Naive thymus-derived CD4-positive, alpha-beta T cell (primary cell): ENCODE data around the gene NELFE. TPM values are rescaled to one million over a fixed set of nuclear protein-coding genes. Genes with fewer than 3 reads are reported as not detected.
"Not testable (repeated sequence)": the region's sequence is repeated elsewhere in the genome, so short reads cannot be mapped to it uniquely, and the experiment has no call there.

Experiments used
- ATAC-seq: fragments of 150-1000 bp; cut with Tn5 transposase; 2 replicates; pipeline ENCODE4 v1.10.0; 2021; ENCODE audit warnings: mild to moderate bottlenecking, moderate library complexity
- CTCF ChIA-PET: fragments of 350-600 bp; sonication (Branson Sonifier 250); formaldehyde crosslinking; loops from one replicate; lab custom pipeline; 2021; ENCODE audit warnings: antibody characterized with exemption; lab: Charles Lee
- POLR2A ChIA-PET: fragments of 350-600 bp; sonication (Branson Sonifier 250); formaldehyde crosslinking; loops from one replicate; lab custom pipeline; 2021; ENCODE audit warnings: antibody characterized with exemption, inconsistent platforms; lab: Charles Lee
- DNase-seq, 9 donors: peaks; one replicate each; pipeline versions ENCODE4 v3.0.0 to v3.0.0-alpha.2; 2020 to 2022; ENCODE audit warnings: mixed read lengths in 1 of 9
- H3K27ac ChIP-seq: one replicate; pipeline ENCODE4 v1.7.0; 2013; ENCODE audit warnings: mild to moderate bottlenecking, low read depth, low read length, moderate library complexity
- H3K27me3 ChIP-seq, 2 donors: one replicate each; pipeline ENCODE4 v1.7.0; 2013; ENCODE audit warnings: low read length in 2 of 2, mild to moderate bottlenecking in 2 of 2, moderate library complexity in 2 of 2; ENCODE audit not compliant: control insufficient read depth in 2 of 2, insufficient read depth in 2 of 2
- H3K36me3 ChIP-seq, 3 experiments: 1 replicate in 2 of 3; 2 replicates in 1 of 3; pipeline ENCODE4 v1.7.0; 2013; ENCODE audit warnings: low read length in 3 of 3, mild to moderate bottlenecking in 3 of 3, moderate library complexity in 1 of 3; ENCODE audit not compliant: insufficient read depth in 3 of 3, control insufficient read depth in 2 of 3
- H3K4me1 ChIP-seq, 2 donors: one replicate each; pipeline ENCODE4 v1.7.0; 2013; ENCODE audit warnings: low read length in 2 of 2, mild to moderate bottlenecking in 2 of 2, moderate library complexity in 1 of 2; ENCODE audit not compliant: control insufficient read depth in 2 of 2, insufficient read depth in 2 of 2
- H3K4me3 ChIP-seq: 2 replicates; pipeline ENCODE4 v1.7.0; 2013; ENCODE audit warnings: mild to moderate bottlenecking, low read length
- H3K9me3 ChIP-seq, 3 experiments: 1 replicate in 2 of 3; 2 replicates in 1 of 3; pipeline ENCODE4 v1.7.0; 2013; ENCODE audit warnings: low read length in 3 of 3; ENCODE audit not compliant: control insufficient read depth in 2 of 3
- H3K27ac Mint-ChIP-seq, 9 donors: one replicate each; pipeline ENCODE4 v1.8.0; 2020 to 2022; ENCODE audit warnings: mixed read lengths in 9 of 9, mild to moderate bottlenecking in 8 of 9, moderate library complexity in 5 of 9, inconsistent platforms in 2 of 9
- H3K27me3 Mint-ChIP-seq, 5 donors: one replicate each; pipeline ENCODE4 v1.8.0; 2021 to 2022; ENCODE audit warnings: mixed read lengths in 5 of 5, mild to moderate bottlenecking in 1 of 5
- H3K36me3 Mint-ChIP-seq, 5 donors: one replicate each; pipeline ENCODE4 v1.8.0; 2020 to 2022; ENCODE audit warnings: mixed read lengths in 5 of 5, mild to moderate bottlenecking in 3 of 5, inconsistent platforms in 1 of 5
- H3K4me1 Mint-ChIP-seq, 7 donors: one replicate each; pipeline ENCODE4 v1.8.0; 2020 to 2022; ENCODE audit warnings: mixed read lengths in 7 of 7, mild to moderate bottlenecking in 3 of 7, inconsistent platforms in 1 of 7
- H3K4me3 Mint-ChIP-seq, 10 donors: one replicate each; pipeline ENCODE4 v1.8.0; 2020 to 2022; ENCODE audit warnings: mild to moderate bottlenecking in 10 of 10, mixed read lengths in 10 of 10, moderate library complexity in 6 of 10, inconsistent platforms in 2 of 10
- H3K9me3 Mint-ChIP-seq, 11 donors: one replicate each; pipeline ENCODE4 v1.8.0; 2020 to 2022; ENCODE audit warnings: mixed read lengths in 11 of 11, mild to moderate bottlenecking in 4 of 11, inconsistent platforms in 1 of 11, moderate library complexity in 1 of 11
- intact Hi-C, 2 donors: fragments of 100-400 bp; cut with micrococcal nuclease; formaldehyde crosslinking; loops; one replicate each; pipeline ENCODE4 v1.15.1; 2023
- polyA plus RNA-seq, 2 donors: library from polyadenylated mRNA; unstranded; fragments of 300-500 nt; fragmentation: Illumina TruSeq; gene quantifications; one replicate each; pipeline ENCODE4 v1.2.3, GENCODE V29; 2021
- total RNA-seq, 6 experiments: library from RNA in 5 of 6; stranded (reverse) in 5 of 6; gene quantifications; 1 replicate in 5 of 6; 2 replicates in 1 of 6; pipeline ENCODE4 v1.2.3 and lab custom pipeline; 2021 to 2026

The NELFE gene
- total and polyA plus RNA-seq, 7 experiments from 2014 or later = 47.5 to 76.6 (median 59.1) TPM

DNA sequence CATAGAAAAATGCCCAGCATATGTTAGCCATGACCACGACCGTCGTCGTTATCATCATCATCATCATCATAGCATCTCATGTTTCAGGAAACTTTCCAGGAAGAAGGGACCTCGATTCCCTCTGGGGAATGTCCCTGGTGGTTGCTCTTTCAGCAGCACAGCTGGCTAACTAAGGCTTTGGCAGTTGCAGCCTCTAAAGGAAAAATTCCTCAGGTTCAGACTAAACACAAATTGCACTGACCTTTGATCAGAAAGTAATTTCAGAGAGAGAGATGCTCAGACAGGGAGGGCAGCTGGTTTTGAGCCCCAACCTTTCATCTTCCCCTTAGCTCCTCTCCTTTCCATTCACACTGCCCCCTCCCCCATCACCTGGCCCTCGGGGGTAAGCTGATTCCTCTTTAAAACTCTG is 18.5 kb downstream of the NELFE start:
- H3K27ac Mint-ChIP-seq = no peak overlapping the region
- H3K36me3 Mint-ChIP-seq = no peaks in the 10 kb centered on the region
- ATAC-seq (no peak), DNase-seq (no peak)
- Histone ChIP-seq H3K9me3 (no peaks in the 10 kb centered on the region), H3K27me3 (no peaks in the 10 kb centered on the region), H3K4me3 (no peak overlapping the region), H3K27ac (no peak overlapping the region), H3K4me1 (no peaks in the 10 kb centered on the region), H3K36me3 (no peaks in the 10 kb centered on the region)
- H3K4me3 Mint-ChIP-seq = no peak overlapping the region
- no peaks in the 10 kb centered on the region for H3K9me3 Mint-ChIP-seq
- peaks cover 0 to 11% (median 7%) of the 10 kb centered on the region in 5 donors for H3K27me3 Mint-ChIP-seq
- peaks cover 0 to 6% (median 0%) of the 10 kb centered on the region in 7 donors for H3K4me1 Mint-ChIP-seq
- CTCF ChIA-PET = no interaction called here
- intact Hi-C loops = no loop called here
- POLR2A ChIA-PET = no interaction called here

DNA sequence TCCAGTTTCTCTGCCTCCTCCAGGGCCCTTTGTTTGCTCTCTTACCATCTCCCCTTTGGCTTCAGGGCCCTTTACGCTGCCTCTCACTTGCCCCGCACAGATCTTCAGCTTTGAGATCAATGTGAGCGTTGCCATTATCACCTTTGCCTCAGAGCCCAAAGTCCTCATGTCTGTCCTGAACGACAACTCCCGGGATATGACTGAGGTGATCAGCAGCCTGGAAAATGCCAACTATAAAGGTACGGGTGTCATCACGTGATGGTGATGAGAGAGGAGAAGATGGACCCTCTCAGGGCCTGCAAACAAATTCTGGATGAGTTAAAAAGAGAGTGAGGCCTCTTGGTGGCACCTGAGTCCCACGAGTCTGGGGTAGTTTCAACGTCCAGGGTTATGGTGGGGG is 22.9 kb downstream of the NELFE start:
- ChIA-PET POLR2A (no interaction called here), CTCF (interaction anchor here (1.0 kb wide), 1 partner anchor 17 kb away, joined by 3 read pairs; no protein-coding TSS in a partner anchor)
- Mint-ChIP-seq H3K4me1 (peaks cover 0 to 2% (median 0%) of the 10 kb centered on the region in 7 donors), H3K9me3 (no peaks in the 10 kb centered on the region), H3K27me3 (peaks cover 0 to 7% (median 0%) of the 10 kb centered on the region in 5 donors), H3K36me3 (no peaks in the 10 kb centered on the region), H3K4me3 (no peak overlapping the region), H3K27ac (no peak overlapping the region)
- Histone ChIP-seq H3K4me1 (no peaks in the 10 kb centered on the region), H3K27me3 (no peaks in the 10 kb centered on the region), H3K36me3 (no peaks in the 10 kb centered on the region), H3K4me3 (no peak overlapping the region), H3K9me3 (no peaks in the 10 kb centered on the region), H3K27ac (no peak overlapping the region)
- intact Hi-C loops = no loop called here
- DNase-seq (no peak), ATAC-seq (no peak)

DNA sequence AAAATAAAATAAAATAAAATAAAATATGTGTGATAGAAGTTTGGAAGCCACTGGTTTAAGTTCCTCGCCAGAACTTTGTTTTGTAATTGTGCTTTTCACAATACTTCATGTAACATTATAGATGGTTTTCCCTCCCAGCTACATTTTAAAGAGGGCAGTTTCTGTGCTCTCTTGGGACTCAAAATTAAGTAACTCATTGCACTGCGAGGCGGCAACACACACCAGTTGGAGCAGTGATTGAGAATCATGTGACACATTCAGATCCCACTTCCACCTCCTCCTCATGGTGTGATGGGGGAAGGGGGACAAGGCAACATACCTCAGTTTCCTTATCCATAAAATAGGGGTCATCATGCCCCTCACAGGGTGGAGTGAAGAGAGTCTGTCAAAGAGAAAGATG is 23.8 kb downstream of the NELFE start:
- H3K4me3 ChIP-seq = no peak overlapping the region
- Mint-ChIP-seq H3K9me3 (no peaks in the 10 kb centered on the region), H3K4me3 (no peak overlapping the region), H3K27ac (no peak overlapping the region), H3K27me3 (peaks cover 0 to 5% (median 0%) of the 10 kb centered on the region in 5 donors), H3K4me1 (peaks cover 0 to 2% (median 0%) of the 10 kb centered on the region in 7 donors), H3K36me3 (no peaks in the 10 kb centered on the region)
- no peak for DNase-seq
- no peaks in the 10 kb centered on the region for H3K4me1 ChIP-seq
- H3K9me3 ChIP-seq = no peaks in the 10 kb centered on the region
- ChIA-PET CTCF (no interaction called here), POLR2A (interaction anchor here (1.0 kb wide), 1 partner anchor 33 kb away, joined by 3 read pairs; the partner anchor contains the start of gene ZBTB12)
- no peak for ATAC-seq
- H3K36me3 ChIP-seq = no peaks in the 10 kb centered on the region
- no peak overlapping the region for H3K27ac ChIP-seq
- H3K27me3 ChIP-seq = no peaks in the 10 kb centered on the region
- intact Hi-C loops = no loop called here

DNA sequence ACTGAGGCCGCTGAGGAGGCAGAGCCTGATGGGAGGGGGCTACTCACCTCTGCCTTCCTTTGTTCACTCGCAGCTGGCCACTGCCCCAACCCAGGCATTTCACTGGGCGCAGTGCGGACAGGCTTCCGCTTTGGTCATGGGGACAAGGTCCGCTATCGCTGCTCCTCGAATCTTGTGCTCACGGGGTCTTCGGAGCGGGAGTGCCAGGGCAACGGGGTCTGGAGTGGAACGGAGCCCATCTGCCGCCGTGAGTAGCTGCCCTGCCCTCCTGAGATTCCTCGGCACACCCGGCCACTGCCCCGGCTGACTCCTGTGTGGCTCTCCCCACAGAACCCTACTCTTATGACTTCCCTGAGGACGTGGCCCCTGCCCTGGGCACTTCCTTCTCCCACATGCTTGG is 25.2 kb downstream of the NELFE start:
- Histone ChIP-seq H3K4me1 (no peaks in the 10 kb centered on the region), H3K27me3 (no peaks in the 10 kb centered on the region), H3K9me3 (no peaks in the 10 kb centered on the region), H3K4me3 (no peak overlapping the region), H3K27ac (no peak overlapping the region), H3K36me3 (no peaks in the 10 kb centered on the region)
- no peaks in the 10 kb centered on the region for H3K9me3 Mint-ChIP-seq
- DNase-seq (no peak), ATAC-seq (no peak)
- H3K4me3 Mint-ChIP-seq = no peak overlapping the region
- intact Hi-C loops = no loop called here
- H3K27me3 Mint-ChIP-seq = peaks cover 0 to 5% (median 0%) of the 10 kb centered on the region in 5 donors
- ChIA-PET POLR2A (no interaction called here), CTCF (no interaction called here)
- H3K27ac Mint-ChIP-seq = no peak overlapping the region
- peaks cover 0 to 2% (median 0%) of the 10 kb centered on the region in 7 donors for H3K4me1 Mint-ChIP-seq
- no peaks in the 10 kb centered on the region for H3K36me3 Mint-ChIP-seq

DNA sequence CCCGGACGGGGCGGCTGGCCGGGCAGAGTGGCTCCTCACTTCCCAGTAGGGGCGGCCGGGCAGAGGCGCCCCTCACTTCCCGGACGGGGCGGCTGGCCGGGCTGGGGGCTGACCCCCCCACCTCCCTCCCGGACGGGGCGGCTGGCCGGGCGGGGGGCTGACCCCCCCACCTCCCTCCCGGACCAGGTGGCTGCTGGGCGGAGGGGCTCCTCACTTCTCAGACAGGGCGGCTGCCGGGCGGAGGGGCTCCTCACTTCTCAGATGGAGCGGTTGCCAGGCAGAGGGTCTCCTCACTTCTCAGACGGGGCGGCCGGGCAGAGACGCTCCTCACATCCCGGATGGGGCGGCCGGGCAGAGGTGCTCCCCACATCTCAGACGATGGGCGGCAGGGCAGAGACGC is 26.6 kb downstream of the NELFE start:
- H3K4me3 ChIP-seq, H3K27me3 ChIP-seq, H3K27me3 Mint-ChIP-seq, H3K9me3 ChIP-seq, ATAC-seq, DNase-seq, H3K9me3 Mint-ChIP-seq, H3K27ac Mint-ChIP-seq, H3K36me3 ChIP-seq, H3K4me3 Mint-ChIP-seq, H3K36me3 Mint-ChIP-seq, H3K4me1 Mint-ChIP-seq, H3K27ac ChIP-seq, intact Hi-C loops, CTCF ChIA-PET, POLR2A ChIA-PET, H3K4me1 ChIP-seq: not testable (repeated sequence)

DNA sequence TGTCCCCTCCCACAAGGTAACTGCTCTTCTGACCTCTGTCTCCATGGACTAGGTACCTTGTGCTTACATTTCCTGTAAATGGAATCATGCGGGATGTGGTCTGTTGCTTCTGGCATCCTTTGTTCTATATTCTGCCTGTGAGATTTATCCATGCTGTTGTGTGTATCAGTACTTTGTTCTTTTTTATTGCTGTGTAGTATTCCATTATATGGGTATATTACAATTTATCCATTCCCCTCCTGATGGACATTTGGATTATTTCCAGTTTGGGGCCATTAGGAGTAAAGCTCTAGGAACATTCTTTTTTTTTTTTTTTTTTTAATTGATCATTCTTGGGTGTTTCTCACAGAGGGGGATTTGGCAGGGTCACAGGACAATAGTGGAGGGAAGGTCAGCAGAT is 27.8 kb downstream of the NELFE start:
- Histone ChIP-seq H3K27ac (no peak overlapping the region), H3K27me3 (no peaks in the 10 kb centered on the region), H3K9me3 (no peaks in the 10 kb centered on the region), H3K4me3 (no peak overlapping the region), H3K36me3 (no peaks in the 10 kb centered on the region), H3K4me1 (no peaks in the 10 kb centered on the region)
- Mint-ChIP-seq H3K36me3 (no peaks in the 10 kb centered on the region), H3K4me3 (no peak overlapping the region), H3K9me3 (no peaks in the 10 kb centered on the region), H3K27ac (no peak overlapping the region), H3K4me1 (peaks cover 0 to 2% (median 0%) of the 10 kb centered on the region in 7 donors), H3K27me3 (peaks cover 0 to 5% (median 0%) of the 10 kb centered on the region in 5 donors)
- ChIA-PET CTCF (no interaction called here), POLR2A (interaction anchor here (1.2 kb wide), 1 partner anchor 67 kb away, joined by 3 read pairs; no protein-coding TSS in a partner anchor)
- ATAC-seq (no peak), DNase-seq (no peak)
- intact Hi-C loops = no loop called here

DNA sequence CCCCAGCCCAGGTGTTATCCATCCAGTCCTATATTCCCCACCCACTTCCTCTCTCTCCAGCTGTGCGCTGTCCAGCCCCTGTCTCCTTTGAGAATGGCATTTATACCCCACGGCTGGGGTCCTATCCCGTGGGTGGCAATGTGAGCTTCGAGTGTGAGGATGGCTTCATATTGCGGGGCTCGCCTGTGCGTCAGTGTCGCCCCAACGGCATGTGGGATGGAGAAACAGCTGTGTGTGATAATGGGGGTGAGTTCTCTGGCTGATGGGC is 30.2 kb downstream of the NELFE start:
- Histone ChIP-seq H3K4me3 (no peak overlapping the region), H3K9me3 (no peaks in the 10 kb centered on the region), H3K36me3 (no peaks in the 10 kb centered on the region), H3K27me3 (no peaks in the 10 kb centered on the region), H3K4me1 (no peaks in the 10 kb centered on the region), H3K27ac (no peak overlapping the region)
- DNase-seq = no peak
- Mint-ChIP-seq H3K9me3 (no peaks in the 10 kb centered on the region), H3K4me1 (peaks cover 0 to 3% (median 0%) of the 10 kb centered on the region in 7 donors), H3K27ac (no peak overlapping the region), H3K36me3 (no peaks in the 10 kb centered on the region), H3K27me3 (peaks cover 0 to 5% (median 0%) of the 10 kb centered on the region in 5 donors), H3K4me3 (no peak overlapping the region)
- intact Hi-C loops = no loop called here
- POLR2A ChIA-PET = no interaction called here
- ATAC-seq = no peak
- CTCF ChIA-PET = no interaction called here
